Prostate gland (tissue), 2 donors: Measurements from ENCODE around the gene SLU7. TPM values are rescaled to one million over a fixed set of nuclear protein-coding genes. Genes with fewer than 3 reads are reported as not detected.
"Not testable (repeated sequence)": the region's sequence is repeated elsewhere in the genome, so short reads cannot be mapped to it uniquely, and the experiment has no call there.

Source experiments
- DNase-seq: peaks from one replicate; pipeline ENCODE4 v3.0.0-alpha.2; 2019; ENCODE audit warnings: low spot score
- H3K27ac ChIP-seq, 2 donors: fragments of 200-600 bp; sonication (generic); 2 replicates each; pipeline ENCODE4 v1.5.1; 2017 to 2019
- H3K27me3 ChIP-seq: fragments of 200-600 bp; sonication (generic); replicated peaks from 2 replicates; pipeline ENCODE4 v1.5.1; 2019; ENCODE audit not compliant: insufficient read depth
- H3K36me3 ChIP-seq, 2 donors: fragments of 200-600 bp; sonication (generic); 1 replicate in 1 of 2; 2 replicates in 1 of 2; pipeline versions ENCODE4 v1.5.1 to v1.8.1; 2017 to 2019
- H3K4me1 ChIP-seq: fragments of 200-600 bp; sonication (generic); replicated peaks from 2 replicates; pipeline ENCODE4 v1.5.1; 2019
- H3K4me3 ChIP-seq, 2 donors: fragments of 200-600 bp; sonication (generic); 2 replicates each; pipeline ENCODE4 v1.5.1; 2017 to 2019
- H3K9me3 ChIP-seq: fragments of 200-600 bp; sonication (generic); 2 replicates; pipeline ENCODE4 v1.5.1; 2017
- CTCF ChIP-seq, 4 experiments: fragments of 200-600 bp in 2 of 4; fragments of 450-650 bp in 2 of 4; sonication (generic) in 2 of 4; IDR thresholded peaks; 1 replicate in 3 of 4; 2 replicates in 1 of 4; pipeline ENCODE4 v1.5.1; 2016 to 2019; ENCODE audit warnings: antibody characterized with exemption in 4 of 4, mild to moderate bottlenecking in 2 of 4, moderate library complexity in 2 of 4
- POLR2A ChIP-seq: fragments of 450-650 bp; IDR thresholded peaks from one replicate; pipeline ENCODE4 v1.6.1; 2016; ENCODE audit warnings: antibody characterized with exemption, mild to moderate bottlenecking
- POLR2AphosphoS5 ChIP-seq: sonication (generic); formaldehyde crosslinking; IDR thresholded peaks from one replicate; pipeline ENCODE4 v1.6.1; 2017; ENCODE audit warnings: antibody characterized with exemption
- WGBS: methylation state at CpG from one replicate; pipeline ENCODE4 v1.1.5; 2018; 5-methylcytosine and 5-hydroxymethylcytosine counted together
- intact Hi-C: fragments of 100-400 bp; cut with DNase I; formaldehyde crosslinking; loops from one replicate; pipeline ENCODE4 v1.14.2; 2022
- total RNA-seq, 2 donors: library from RNA; depleted of rRNA; stranded (reverse); fragments of >200 nt; gene quantifications; one replicate each; pipeline ENCODE4 v1.1.0, GENCODE V29; 2016

Gene SLU7
- total RNA-seq, 2 donors from 2014 or later = 67.4 to 88.0 TPM

- Histone ChIP-seq H3K27me3 (peaks cover 4% of the 10 kb centered on the region), H3K9me3 (no peaks in the 10 kb centered on the region), H3K4me1 (no peaks in the 10 kb centered on the region), H3K36me3 (no peaks in the 10 kb centered on the region), H3K4me3 (peak overlapping the region in 1 of 2 donors; percentile 16), H3K27ac (no peak overlapping the region)
- no peak for TF ChIP-seq POLR2A
- peak in 3 of 4 experiments; percentile 42 to 58 (median 48) for TF ChIP-seq CTCF (IDR thresholded peaks at IDR 0.05)
- 6% methylated on average over 18 of the region's 18 CpGs for WGBS
- intact Hi-C loops = no loop called here
- DNase-seq = peak; percentile 32
Observed at GRCh38 chr5:160438316-160439204, 19.7 kb upstream of the SLU7 start.

- Histone ChIP-seq H3K27ac (no peak overlapping the region), H3K9me3 (no peaks in the 10 kb centered on the region), H3K4me1 (no peaks in the 10 kb centered on the region), H3K27me3 (peaks cover 4% of the 10 kb centered on the region), H3K4me3 (no peak overlapping the region), H3K36me3 (no peaks in the 10 kb centered on the region)
- intact Hi-C loops = no loop called here
- DNase-seq = no peak
- TF ChIP-seq CTCF (IDR thresholded peaks at IDR 0.05) (no peak), POLR2A (no peak)
Observed at GRCh38 chr5:160437271-160437670, 18.4 kb upstream of the SLU7 start.

- H3K4me3 ChIP-seq, H3K27me3 ChIP-seq, intact Hi-C loops, H3K27ac ChIP-seq, H3K4me1 ChIP-seq, DNase-seq, H3K9me3 ChIP-seq, H3K36me3 ChIP-seq: not testable (repeated sequence)
- 44% methylated on average over 6 of the region's 6 CpGs for WGBS
Observed at GRCh38 chr5:160436661-160437060, 17.8 kb upstream of the SLU7 start.

GRCh38 chr5:160436017-160436416 is 17.1 kb upstream of the SLU7 start:
- no peak for TF ChIP-seq POLR2AphosphoS5
- no peak for TF ChIP-seq CTCF (IDR thresholded peaks at IDR 0.05)
- TF ChIP-seq POLR2A = no peak
- no peak for DNase-seq
- H3K9me3 ChIP-seq = no peaks in the 10 kb centered on the region
- H3K27me3 ChIP-seq = peaks cover 4% of the 10 kb centered on the region
- H3K4me1 ChIP-seq = no peaks in the 10 kb centered on the region
- intact Hi-C loops = no loop called here
- WGBS = 94% methylated on average over 4 of the region's 4 CpGs
- H3K4me3 ChIP-seq = no peak overlapping the region
- no peak overlapping the region for H3K27ac ChIP-seq
- H3K36me3 ChIP-seq = no peaks in the 10 kb centered on the region

GRCh38 chr5:160435532-160435931 is 16.7 kb upstream of the SLU7 start:
- Histone ChIP-seq H3K4me3 (no peak overlapping the region), H3K9me3 (no peaks in the 10 kb centered on the region), H3K27ac (no peak overlapping the region), H3K36me3 (no peaks in the 10 kb centered on the region), H3K4me1 (no peaks in the 10 kb centered on the region), H3K27me3 (peaks cover 4% of the 10 kb centered on the region)
- intact Hi-C loops = no loop called here
- WGBS = 81% methylated on average over 1 of the region's 1 CpG
- DNase-seq = no peak
- TF ChIP-seq POLR2AphosphoS5 (no peak), CTCF (IDR thresholded peaks at IDR 0.05) (no peak), POLR2A (no peak)
